ENCODE data around the gene GRIK3.
"Not testable (repeated sequence)": the region's sequence is repeated elsewhere in the genome, so short reads cannot be mapped to it uniquely, and the experiment has no call there.

GRIK3 gene

GRCh38 chr1:36789535-36789934 lies 244.8 kb downstream of the GRIK3 start:
- no peak for DNase-seq (ENCODE audit: low read depth, low spot score)

- DNase-seq (ENCODE audit: low read depth, low spot score) = no peak
Measured at GRCh38 chr1:36787312-36787913, 246.9 kb downstream of the GRIK3 start.

- DNase-seq (ENCODE audit: low read depth, low spot score) = no peak
Measured at GRCh38 chr1:36786425-36786824, 247.9 kb downstream of the GRIK3 start.

GRCh38 chr1:36784147-36784859 lies 250.0 kb downstream of the GRIK3 start:
- no peak for DNase-seq (ENCODE audit: low read depth, low spot score)

GRCh38 chr1:36783475-36783874 lies 250.8 kb downstream of the GRIK3 start:
- no peak for DNase-seq (ENCODE audit: low read depth, low spot score)

- no peak for DNase-seq (ENCODE audit: low read depth, low spot score)
Measured at GRCh38 chr1:36782785-36783184, 251.5 kb downstream of the GRIK3 start.

- no peak for DNase-seq (ENCODE audit: low read depth, low spot score)
Measured at GRCh38 chr1:36782085-36782484, 252.2 kb downstream of the GRIK3 start.

- no peak for DNase-seq (ENCODE audit: low read depth, low spot score)
Measured at GRCh38 chr1:36781098-36781497, 253.2 kb downstream of the GRIK3 start.

GRCh38 chr1:36778740-36779139 lies 255.6 kb downstream of the GRIK3 start:
- no peak for DNase-seq (ENCODE audit: low read depth, low spot score)

- no peak for DNase-seq (ENCODE audit: low read depth, low spot score)
Measured at GRCh38 chr1:36776948-36777831, 257.1 kb downstream of the GRIK3 start.

GRCh38 chr1:36776256-36776655 lies 258.1 kb downstream of the GRIK3 start:
- DNase-seq (ENCODE audit: low read depth, low spot score) = no peak

- DNase-seq (ENCODE audit: low read depth, low spot score) = no peak
Measured at GRCh38 chr1:36775716-36776115, 258.6 kb downstream of the GRIK3 start.

GRCh38 chr1:36773827-36774541 lies 260.3 kb downstream of the GRIK3 start:
- DNase-seq (ENCODE audit: low read depth, low spot score) = no peak

GRCh38 chr1:36772647-36773495 lies 261.4 kb downstream of the GRIK3 start:
- no peak for DNase-seq (ENCODE audit: low read depth, low spot score)

- DNase-seq (ENCODE audit: low read depth, low spot score) = no peak
Measured at GRCh38 chr1:36771660-36772284, 262.5 kb downstream of the GRIK3 start.

- DNase-seq (ENCODE audit: low read depth, low spot score) = no peak
Measured at GRCh38 chr1:36771240-36771639, 263.1 kb downstream of the GRIK3 start.

- no peak for DNase-seq (ENCODE audit: low read depth, low spot score)
Measured at GRCh38 chr1:36769886-36770830, 264.2 kb downstream of the GRIK3 start.

- no peak for DNase-seq (ENCODE audit: low read depth, low spot score)
Measured at GRCh38 chr1:36768486-36769178, 265.7 kb downstream of the GRIK3 start.

GRCh38 chr1:36767429-36767828 lies 266.9 kb downstream of the GRIK3 start:
- DNase-seq (ENCODE audit: low read depth, low spot score) = not testable (repeated sequence)

Data from activated CD4-positive, CD25-positive, alpha-beta regulatory T cell treated with anti-CD3 and anti-CD28 coated beads, Interleukin-2, amount 50 U/mL, for 16 hours (primary cell).